A673 (cell line): ENCODE data around the gene GALNT2. TPM values are rescaled to one million over a fixed set of nuclear protein-coding genes. Genes with fewer than 3 reads are reported as not detected.

Experiments used
- BruUV-seq: library from RNA; stranded (reverse); fragments of 400-500 nt; replicated peaks from 2 replicates; lab custom pipeline; 2021; lab: Mats Ljungman, UMichigan
- CTCF ChIA-PET: fragments of 300-600 bp; sonication (Branson Sonifier 250); formaldehyde crosslinking; loops from one replicate; lab custom pipeline; 2022; ENCODE audit warnings: antibody characterized with exemption; lab: Charles Lee
- POLR2A ChIA-PET: fragments of 300-600 bp; sonication (Branson Sonifier 250); formaldehyde crosslinking; loops from one replicate; lab custom pipeline; 2022; ENCODE audit warnings: antibody characterized with exemption; ENCODE audit not compliant: low non-redundant PET; lab: Charles Lee
- DNase-seq: peaks from one replicate; pipeline ENCODE4 v3.0.0-alpha.2; 2015; ENCODE audit warnings: low spot score
- H3K27ac ChIP-seq: fragments of 200-600 bp; sonication (generic); 2 replicates; pipeline ENCODE4 v1.5.1; 2016; ENCODE audit warnings: mixed run types, low read depth, mild to moderate bottlenecking, mixed read lengths, antibody characterized with exemption, low read length; ENCODE audit not compliant: poor library complexity, severe bottlenecking
- H3K27me3 ChIP-seq: fragments of 200-600 bp; sonication (generic); replicated peaks from 2 replicates; pipeline ENCODE4 v1.6.1; 2017; ENCODE audit warnings: mixed run types, low read depth, mild to moderate bottlenecking, mixed read lengths, antibody characterized with exemption, low read length; ENCODE audit not compliant: insufficient read depth, poor library complexity
- H3K36me3 ChIP-seq: fragments of 200-600 bp; sonication (generic); 2 replicates; pipeline ENCODE4 v1.6.1; 2016; ENCODE audit warnings: mixed run types, mild to moderate bottlenecking, mixed read lengths, antibody characterized with exemption, low read length; ENCODE audit not compliant: insufficient read depth, poor library complexity, severe bottlenecking
- H3K4me1 ChIP-seq: fragments of 200-600 bp; sonication (generic); 2 replicates; pipeline ENCODE4 v1.6.1; 2017; ENCODE audit warnings: mixed run types, mild to moderate bottlenecking, mixed read lengths, antibody characterized with exemption, low read length; ENCODE audit not compliant: insufficient read depth, poor library complexity, severe bottlenecking
- H3K4me3 ChIP-seq: fragments of 200-600 bp; sonication (generic); 2 replicates; pipeline ENCODE4 v1.5.1; 2016; ENCODE audit warnings: low read depth, mixed run types, mild to moderate bottlenecking, mixed read lengths, low read length; ENCODE audit not compliant: poor library complexity, severe bottlenecking
- H3K9me3 ChIP-seq: fragments of 200-600 bp; sonication (generic); 2 replicates; pipeline ENCODE4 v1.6.1; 2016; ENCODE audit warnings: mixed run types, low read depth, mild to moderate bottlenecking, mixed read lengths, antibody characterized with exemption, low read length; ENCODE audit not compliant: poor library complexity, severe bottlenecking
- CTCF ChIP-seq: fragments of 300-800, 200-600 bp; sonication (generic); conservative IDR thresholded peaks from 2 replicates; pipeline ENCODE4 v1.5.1; 2017; ENCODE audit warnings: low read depth, mild to moderate bottlenecking, antibody characterized with exemption, low read length, moderate library complexity, mixed read lengths
- EZH2 ChIP-seq: fragments of 200-600 bp; sonication (generic); IDR thresholded peaks from 2 replicates; pipeline ENCODE4 v1.6.1; 2017; ENCODE audit warnings: borderline replicate concordance, low read depth, mild to moderate bottlenecking, mixed read lengths, antibody characterized with exemption, low read length; ENCODE audit not compliant: poor library complexity, severe bottlenecking
- intact Hi-C: fragments of 100-400 bp; cut with micrococcal nuclease; formaldehyde crosslinking; loops from one replicate; pipeline ENCODE4 v1.10.0; 2022; ENCODE audit not compliant: unreplicated experiment
- total RNA-seq: library from RNA; stranded (reverse); gene quantifications from 2 replicates; pipeline ENCODE4 v1.2.3, GENCODE V29; 2021

GALNT2 gene
- total RNA-seq, 1 experiment from 2014 or later: 94.6 TPM

- intact Hi-C loops: no loop called here
- ChIA-PET POLR2A (no interaction called here), CTCF (no interaction called here)
- H3K4me1 ChIP-seq: no peaks in the 10 kb centered on the region
- TF ChIP-seq CTCF: no peak
- TF ChIP-seq EZH2: no peak
- BruUV-seq: no TSS peak
- no peak overlapping the region for H3K4me3 ChIP-seq
- no peaks in the 10 kb centered on the region for H3K27me3 ChIP-seq
- H3K27ac ChIP-seq: no peak overlapping the region
- peak; percentile 18 for DNase-seq
- peaks cover 3% of the 10 kb centered on the region for H3K9me3 ChIP-seq
- H3K36me3 ChIP-seq: no peaks in the 10 kb centered on the region
Measured at GRCh38 chr1:230031131-230031530, 35.9 kb upstream of the GALNT2 start.

- Histone ChIP-seq H3K9me3 (peaks cover 3% of the 10 kb centered on the region), H3K27ac (no peak overlapping the region), H3K4me3 (no peak overlapping the region), H3K36me3 (no peaks in the 10 kb centered on the region), H3K4me1 (no peaks in the 10 kb centered on the region), H3K27me3 (no peaks in the 10 kb centered on the region)
- DNase-seq: no peak
- intact Hi-C loops: no loop called here
- CTCF ChIA-PET: no interaction called here
- no TSS peak for BruUV-seq
- TF ChIP-seq CTCF: no peak
- no peak for TF ChIP-seq EZH2
- POLR2A ChIA-PET: no interaction called here
Measured at GRCh38 chr1:230032516-230033281, 34.3 kb upstream of the GALNT2 start.

GRCh38 chr1:230037261-230037660, 29.8 kb upstream of the GALNT2 start:
- CTCF ChIA-PET: interaction anchor here (0.6 kb wide), 1 partner anchor 307 kb away, joined by 3 read pairs; no protein-coding TSS in a partner anchor
- no TSS peak for BruUV-seq
- POLR2A ChIA-PET: no interaction called here

More at GRCh38 chr1:230037261-230037660, 29.8 kb upstream of the GALNT2 start:
- H3K27me3 ChIP-seq: no peaks in the 10 kb centered on the region
- H3K27ac ChIP-seq: no peak overlapping the region
- no peaks in the 10 kb centered on the region for H3K36me3 ChIP-seq
- no peak overlapping the region for H3K4me3 ChIP-seq
- TF ChIP-seq EZH2: no peak
- TF ChIP-seq CTCF: no peak
- H3K9me3 ChIP-seq: peaks cover 3% of the 10 kb centered on the region
- no peak for DNase-seq
- H3K4me1 ChIP-seq: no peaks in the 10 kb centered on the region
- intact Hi-C loops: no loop called here
